SK-N-DZ (cell line): Measurements from ENCODE around the gene CLDN15.
"Not testable (repeated sequence)": the region's sequence is repeated elsewhere in the genome, so short reads cannot be mapped to it uniquely, and the experiment has no call there.

Source experiments
- DNase-seq: peaks from one replicate; pipeline ENCODE4 v3.0.0-alpha.2; 2015; ENCODE audit warnings: low spot score

CLDN15 gene

DNA sequence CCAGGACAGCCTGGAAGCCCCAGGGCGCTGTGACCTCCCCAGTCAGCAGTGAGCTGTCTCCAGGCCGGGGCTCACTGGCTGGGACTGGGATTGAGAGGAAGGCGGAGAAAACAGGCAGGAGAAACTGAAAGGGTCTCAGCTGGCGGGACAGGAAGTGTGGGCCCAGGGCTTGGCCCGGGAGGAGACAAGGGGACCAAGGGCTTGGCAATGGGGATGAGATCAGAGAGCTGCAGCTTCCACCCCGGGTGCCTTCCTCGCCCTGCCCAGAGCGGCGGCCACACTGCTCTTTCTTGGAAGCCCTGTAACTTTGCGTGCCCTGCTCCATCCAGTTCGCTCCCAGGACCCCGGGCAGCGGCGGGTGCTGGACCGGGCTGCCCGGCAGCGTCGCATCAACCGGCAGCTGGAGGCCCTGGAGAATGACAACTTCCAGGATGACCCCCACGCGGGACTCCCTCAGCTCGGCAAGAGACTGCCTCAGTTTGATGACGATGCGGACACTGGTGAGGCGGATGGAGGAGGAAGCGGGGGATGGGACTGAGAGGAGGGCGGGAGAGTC, 15.2 kb downstream of the CLDN15 start:
- DNase-seq = no peak

DNA sequence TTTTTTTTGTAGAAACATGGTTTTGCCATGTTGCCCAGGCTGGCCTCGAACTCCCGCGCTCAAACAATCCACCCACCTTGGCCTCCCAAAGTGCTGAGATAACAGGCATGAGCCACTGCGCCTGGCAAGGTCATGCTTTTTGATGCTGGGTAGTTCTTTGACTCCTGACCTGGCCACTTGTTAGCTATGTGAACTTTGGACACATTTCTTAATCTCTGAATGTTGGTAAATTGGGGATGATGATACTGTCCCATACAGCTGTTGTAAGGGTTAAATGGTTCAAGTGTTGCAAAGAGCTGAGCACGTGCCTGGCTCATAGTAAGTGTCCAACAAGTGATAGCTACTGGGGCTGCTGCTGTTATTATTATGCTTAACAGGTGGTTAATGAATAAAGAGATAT, 17.3 kb downstream of the CLDN15 start:
- DNase-seq = no peak

DNA sequence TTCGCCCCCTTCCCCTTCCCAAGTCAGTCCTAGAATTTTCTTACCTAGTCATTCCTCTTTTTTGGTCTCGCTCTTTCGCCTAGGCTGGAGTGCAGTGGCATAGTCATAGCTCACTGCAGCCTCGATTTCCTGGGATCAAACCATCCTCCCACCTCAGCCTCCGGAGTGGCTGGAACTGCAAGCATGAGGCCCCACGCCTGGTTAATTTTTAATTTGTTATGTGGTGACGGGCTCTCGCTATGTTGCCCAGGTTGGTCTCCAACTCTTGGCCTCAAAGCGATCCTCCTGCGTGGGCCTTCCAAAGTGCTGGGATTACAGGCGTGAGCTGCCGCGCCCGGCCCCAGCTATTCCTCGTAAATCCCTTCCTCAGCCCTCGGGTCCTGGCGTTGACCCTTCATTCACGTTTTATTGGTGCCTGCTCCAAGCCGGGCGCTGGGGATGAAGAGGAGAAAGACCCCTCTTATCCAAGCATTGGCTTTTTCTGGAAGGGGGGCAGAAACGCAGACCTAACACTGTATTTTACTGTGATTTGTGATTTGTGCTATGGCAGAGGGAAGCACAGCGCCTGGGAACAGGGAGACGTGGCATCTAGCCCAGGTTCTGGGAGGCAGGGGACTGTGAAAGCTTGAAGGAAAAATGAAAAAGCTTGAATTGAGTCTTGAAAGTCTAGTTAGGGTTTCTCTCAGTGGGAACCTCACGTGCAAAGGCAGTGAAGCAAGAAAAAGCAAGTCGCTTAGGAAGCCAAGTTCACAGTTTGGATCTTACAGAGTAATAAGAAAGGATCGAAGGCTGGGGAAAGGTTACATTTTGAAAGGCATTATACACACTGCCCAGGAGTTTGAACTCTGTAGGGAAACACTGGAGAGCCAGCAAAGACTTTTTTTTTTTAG, 19.1 kb downstream of the CLDN15 start:
- DNase-seq = no peak

DNA sequence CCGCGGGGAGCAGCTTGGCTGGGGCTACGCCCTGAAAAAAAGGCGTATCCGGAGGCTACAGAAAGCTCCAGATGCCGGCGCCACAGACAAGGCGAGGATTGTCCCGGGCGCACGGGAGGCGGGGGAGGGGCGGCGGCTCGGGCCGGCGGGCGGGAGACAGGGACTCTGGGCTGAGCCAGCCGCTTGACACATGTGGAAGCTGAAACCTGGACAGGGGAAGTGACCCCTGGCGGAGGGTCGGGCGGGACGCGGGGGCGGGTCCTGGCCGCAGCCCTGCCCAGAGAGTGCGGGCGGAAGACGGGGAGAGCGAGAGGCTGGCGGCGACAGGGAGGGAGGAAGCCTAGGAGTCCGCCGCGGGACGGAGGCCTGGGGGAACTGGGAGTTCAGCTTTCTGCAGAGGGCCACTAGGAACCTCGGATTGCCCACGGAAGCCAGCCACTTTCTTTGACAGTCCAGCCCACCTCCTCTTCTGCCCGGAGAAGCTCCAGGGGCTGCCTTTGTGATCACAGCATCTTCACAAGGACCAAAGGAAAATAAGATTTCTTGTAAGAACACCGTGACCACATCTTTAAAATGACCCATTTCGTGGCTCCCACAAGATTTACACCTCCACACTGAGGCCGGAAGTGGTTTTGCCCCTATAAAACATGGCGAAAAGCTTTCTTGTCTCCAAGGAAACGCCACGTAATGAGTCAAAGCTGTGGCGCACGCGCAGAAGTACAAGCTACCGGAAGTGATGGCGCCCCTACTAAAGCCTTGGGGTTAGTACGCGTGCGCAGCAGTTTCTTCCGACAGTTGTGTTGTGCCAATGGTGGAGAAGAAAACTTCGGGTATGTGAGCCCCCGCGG, 20.0 kb downstream of the CLDN15 start, which contains the start of the genes PLOD3 and ZNHIT1:
Gene PLOD3 (minus strand): TSS at position 194 of the 848 bp plus-strand sequence. CDS start 307 bp downstream, outside the sequence.
Gene ZNHIT1 (plus strand): TSS at position 778 of the 848 bp plus-strand sequence. CDS start 31 bp downstream, at position 809.
- DNase-seq = peak; percentile 98

DNA sequence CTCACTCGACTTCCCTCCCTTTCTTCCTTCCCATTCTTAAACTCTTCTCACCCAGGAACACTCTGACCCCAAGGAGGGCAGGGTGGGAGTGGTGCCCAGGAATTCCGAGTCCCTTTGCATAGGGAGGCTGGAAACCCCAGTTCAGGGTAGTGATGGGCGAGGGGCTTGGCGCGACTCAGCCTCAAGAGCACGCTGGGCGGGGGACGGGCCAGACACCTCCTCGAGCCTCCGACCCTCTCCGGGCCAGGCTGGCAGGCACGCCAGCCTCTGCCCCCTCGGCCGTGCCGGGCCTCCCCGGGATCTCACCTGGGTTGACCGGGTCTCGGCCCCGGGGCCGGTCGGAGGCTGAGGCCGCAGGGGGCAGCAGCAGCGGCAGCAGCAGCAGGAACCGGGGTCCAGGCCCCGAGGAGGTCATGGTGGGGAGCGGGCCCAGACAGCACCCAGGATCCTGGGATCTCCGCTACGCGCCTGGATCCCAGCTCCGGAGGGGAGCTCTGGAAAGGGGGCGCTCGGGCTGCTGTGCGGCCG, 20.7 kb downstream of the CLDN15 start:
- DNase-seq = no peak

DNA sequence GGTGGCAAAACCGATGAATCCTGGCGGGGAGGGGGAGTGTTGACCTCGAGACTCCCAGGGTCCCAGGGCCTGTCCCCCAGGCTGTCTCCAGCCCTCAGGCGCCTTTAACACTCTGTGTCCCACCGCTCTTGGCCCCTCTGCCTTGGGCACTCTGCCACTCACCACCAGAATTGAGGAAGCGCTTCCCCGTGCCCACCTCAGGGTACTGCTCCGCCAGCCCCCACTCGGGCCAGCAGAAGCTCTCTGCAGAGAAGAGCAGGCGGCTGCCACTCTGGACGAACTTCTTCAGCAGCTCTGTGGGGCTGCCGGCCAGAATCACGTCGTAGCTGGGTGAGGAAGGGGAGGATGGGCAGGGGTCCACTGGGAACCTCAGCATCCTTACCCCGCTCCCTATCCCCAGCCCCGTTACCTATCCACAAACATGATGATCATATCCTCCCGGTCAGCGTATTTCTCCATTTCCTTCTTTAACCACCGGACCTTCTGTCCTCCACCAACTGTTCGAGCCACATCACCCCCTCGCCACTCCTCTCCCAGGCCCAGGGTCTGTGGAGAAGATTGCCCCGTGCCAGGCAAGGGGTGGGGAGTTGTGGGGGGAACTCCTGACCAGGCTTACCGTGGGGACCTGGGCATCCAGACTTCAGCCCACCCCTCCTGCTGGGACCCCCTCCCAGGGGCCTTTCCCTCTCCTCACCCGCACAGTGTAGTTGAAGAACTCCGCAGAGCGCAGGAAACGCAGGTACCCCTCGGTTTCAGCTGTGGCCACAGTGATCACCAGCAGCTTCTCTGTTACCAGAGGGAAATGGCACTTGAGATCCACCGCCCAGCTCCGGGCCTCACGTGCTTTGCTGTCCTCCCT, 21.4 kb downstream of the CLDN15 start:
- no peak for DNase-seq

DNA sequence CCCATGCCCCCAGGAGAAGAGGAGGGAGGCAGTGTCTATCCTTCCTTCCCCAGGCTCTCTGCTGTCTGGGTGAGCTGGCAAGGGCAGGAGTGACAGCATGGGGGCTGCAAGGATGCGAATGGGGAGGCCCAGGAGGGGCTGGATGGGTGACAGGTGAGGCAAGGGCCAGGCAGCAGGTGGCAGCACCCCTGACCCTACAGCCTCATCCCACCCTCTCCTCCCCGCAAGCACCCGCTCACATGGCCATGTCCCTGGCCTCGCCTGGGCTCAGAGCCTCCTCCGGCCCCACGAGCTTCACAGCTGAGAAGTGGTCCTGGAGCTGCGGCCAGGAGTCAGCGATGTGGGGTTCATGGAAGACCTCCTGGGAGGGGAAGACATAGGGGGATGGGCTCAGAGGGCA, 25.6 kb downstream of the CLDN15 start:
- no peak for DNase-seq

DNA sequence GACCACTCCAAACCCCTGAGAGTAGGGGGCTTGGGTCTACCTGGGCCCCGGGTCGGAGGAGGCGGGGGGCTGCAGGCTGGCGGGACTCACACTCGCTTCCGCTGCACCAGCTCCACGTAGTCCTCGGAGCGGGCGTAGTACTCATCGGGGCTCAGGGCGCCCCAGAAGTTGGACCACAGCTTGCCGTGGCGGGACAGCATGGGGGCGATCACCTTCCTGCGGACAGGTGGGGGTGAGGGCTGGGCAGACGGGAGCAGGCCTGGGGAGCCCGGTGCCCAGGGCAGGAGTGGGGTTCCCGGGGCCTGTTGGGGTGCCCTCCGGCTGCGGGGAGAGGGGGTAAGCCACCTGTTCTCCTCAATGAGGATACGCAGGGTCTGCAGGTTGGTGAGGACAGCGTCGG, 26.1 kb downstream of the CLDN15 start:
- no peak for DNase-seq

DNA sequence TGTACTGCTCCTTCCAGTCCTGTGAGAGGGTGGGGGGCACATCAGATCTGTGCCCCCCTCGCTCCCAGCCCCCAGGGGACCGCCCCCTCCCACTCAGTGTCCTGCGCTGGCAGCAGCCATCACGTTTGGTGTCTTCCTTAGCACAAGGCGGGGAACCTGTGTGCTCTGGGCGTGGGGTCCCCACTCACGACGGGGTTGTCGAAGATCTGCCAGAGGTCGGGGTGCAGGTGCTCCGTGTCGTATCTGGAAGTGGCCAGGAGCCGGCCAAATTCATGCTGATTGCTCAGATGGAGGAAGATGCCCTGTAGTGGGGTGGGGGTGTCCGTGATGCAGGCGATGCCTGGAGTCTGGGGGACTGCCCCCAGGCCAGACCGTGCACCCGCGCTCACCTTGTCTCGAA, 27.5 kb downstream of the CLDN15 start:
- DNase-seq = no peak

DNA sequence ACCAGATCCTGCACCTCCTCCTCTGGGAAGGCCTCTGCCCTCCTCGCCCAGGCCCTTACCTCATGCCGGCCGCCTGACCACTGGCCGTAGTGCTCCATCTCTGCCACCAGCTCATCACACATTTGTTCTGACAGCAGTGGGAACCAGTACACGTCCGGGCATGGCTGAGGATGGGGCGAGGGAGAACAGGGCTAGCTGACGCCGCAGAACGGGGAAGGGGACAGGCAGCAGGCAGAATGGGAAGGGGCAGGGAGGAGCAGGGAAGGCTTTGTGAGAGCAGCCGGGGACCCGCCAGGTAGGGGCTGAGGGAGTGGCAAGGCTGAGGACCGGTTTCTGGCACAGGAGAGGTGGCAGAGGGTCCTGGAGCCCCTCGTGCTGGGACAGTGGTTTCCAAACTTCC, 28.8 kb downstream of the CLDN15 start:
- no peak for DNase-seq

DNA sequence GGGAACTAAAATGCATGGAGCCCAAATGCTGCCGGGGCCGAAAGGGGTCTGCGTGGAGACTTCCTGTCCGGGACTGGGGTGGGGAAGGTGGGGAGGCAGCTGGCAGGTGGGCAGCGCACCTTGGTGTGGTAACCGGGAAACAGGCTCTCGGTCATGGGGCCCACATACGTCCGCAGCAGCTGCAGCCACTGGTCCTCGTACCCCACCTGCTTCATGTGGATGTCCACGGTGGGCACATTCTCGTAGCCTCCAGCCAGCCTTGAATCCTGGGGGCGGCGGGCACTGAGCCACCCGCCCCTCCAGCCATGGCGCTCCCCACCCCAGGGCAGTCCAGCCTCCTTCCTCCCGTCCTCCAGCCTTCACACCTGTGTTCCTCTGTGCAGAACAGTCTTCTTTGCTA, 30.1 kb downstream of the CLDN15 start:
- DNase-seq = no peak

DNA sequence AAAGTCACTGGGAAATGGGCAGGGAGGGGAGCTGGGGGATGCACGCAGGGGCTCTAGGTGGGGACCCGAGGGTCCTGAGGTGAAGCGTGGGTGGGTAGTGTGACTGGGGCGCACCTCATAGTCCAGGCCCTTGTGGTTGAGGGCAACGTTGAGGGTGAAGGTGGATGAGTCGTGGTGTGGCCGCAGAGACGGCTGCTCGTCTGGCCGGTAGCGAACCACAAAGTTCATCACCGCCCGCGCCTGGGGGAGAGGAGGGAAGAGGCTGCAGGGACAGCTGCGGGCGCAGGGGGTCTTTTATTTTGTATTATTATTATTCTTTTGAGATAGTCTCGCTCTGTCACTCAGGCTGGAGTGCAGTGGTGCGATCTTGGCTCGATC, 30.9 kb downstream of the CLDN15 start:
- no peak for DNase-seq

DNA sequence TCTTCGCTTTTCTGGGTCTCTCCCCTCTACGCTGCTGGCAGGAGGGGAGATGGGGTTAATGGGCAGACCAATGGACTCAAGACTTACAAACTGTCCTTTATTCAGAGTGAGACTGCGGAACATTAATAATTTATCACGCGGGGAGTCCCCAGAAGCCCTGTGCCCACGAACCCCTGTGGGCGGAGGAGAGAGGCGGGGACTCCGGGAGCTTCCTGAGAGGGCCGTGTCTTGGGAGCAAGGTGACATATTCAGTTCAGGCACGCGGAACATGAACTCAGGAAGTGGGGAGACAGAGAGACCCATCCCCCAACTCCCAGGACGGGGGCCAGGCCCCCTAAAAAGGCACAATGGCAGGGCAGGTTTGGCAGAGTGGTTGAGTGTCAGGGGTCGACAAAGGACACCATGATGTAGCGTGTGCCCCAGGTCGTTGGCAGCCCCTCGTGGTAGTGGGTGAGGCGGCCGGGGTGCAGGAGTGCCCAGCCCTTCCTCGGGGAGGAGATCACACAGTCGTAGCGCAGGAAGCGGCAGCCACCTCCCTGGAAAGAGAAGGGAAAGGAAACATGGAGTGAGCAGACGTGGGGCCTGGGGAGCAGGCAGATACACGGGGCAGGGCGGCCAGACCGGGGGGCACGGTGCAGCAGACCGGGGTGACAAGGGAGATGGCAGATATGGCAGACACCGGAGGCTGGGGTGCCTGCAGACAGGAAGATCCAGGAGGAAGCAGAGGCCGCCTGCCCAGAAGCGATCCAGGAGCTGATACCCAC, 31.5 kb downstream of the CLDN15 start:
- no peak for DNase-seq

DNA sequence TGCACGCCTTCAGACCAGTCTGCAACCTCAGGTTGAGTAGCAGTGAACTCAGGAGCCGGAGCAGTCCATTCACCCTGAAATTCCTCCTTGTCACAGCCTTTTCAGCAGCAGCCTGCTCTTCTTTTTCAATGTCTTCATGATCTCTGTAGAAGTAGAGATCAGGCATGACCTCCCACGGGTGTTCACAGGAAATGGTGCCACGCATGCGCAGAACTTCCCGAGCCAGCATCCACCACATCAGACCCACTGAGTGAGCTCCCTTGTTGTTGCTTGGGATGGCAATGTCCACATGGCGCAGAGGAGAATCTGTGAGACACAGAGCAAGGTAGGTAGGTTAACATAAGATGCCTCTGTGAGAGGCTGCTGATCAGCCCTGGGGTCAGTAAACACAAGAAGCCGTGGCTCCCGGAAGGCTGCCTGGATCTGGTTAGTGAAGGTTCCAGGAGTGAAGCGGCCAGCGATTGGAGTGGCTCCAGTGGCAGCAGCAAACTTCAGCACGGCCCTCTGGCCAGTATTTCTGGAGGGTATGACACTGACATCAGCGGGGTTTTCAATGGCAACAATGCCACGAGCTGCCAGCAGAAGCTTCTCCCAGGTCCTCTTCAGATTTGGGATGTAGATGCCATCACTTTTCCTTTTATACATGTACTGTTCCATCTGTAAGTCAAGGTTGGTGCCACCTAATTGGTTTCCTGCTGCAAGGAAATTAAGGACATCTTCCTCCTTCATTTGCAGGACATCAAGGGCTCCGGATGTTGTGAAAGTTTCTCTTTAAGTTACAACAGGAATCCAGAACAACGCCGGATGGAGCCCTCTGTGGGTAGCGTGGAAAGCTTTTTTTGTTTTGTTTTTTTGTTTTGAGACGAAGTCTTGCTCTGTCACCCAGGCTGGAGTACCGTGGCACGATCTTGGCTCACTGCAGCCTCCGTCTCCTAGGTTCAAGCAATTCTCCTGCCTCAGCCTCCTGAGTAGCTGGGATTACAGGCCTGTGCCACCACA, 33.6 kb downstream of the CLDN15 start:
- not testable (repeated sequence) for DNase-seq

DNA sequence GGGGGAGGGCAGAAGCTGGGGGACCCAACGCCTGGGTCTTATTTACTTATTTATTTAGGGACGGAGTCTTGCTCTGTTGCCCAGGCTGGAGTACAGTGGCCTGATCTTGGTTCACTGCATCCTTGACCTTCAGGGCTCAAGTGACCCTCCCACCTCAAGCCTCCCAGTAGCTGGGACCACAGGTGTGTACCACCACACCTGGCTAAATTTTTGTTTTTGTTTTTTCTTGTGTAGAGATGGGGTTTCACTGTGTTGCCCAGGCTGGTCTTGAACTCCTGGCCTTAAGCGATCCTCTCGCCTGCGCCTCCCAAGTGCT, 35.0 kb downstream of the CLDN15 start:
- no peak for DNase-seq

DNA sequence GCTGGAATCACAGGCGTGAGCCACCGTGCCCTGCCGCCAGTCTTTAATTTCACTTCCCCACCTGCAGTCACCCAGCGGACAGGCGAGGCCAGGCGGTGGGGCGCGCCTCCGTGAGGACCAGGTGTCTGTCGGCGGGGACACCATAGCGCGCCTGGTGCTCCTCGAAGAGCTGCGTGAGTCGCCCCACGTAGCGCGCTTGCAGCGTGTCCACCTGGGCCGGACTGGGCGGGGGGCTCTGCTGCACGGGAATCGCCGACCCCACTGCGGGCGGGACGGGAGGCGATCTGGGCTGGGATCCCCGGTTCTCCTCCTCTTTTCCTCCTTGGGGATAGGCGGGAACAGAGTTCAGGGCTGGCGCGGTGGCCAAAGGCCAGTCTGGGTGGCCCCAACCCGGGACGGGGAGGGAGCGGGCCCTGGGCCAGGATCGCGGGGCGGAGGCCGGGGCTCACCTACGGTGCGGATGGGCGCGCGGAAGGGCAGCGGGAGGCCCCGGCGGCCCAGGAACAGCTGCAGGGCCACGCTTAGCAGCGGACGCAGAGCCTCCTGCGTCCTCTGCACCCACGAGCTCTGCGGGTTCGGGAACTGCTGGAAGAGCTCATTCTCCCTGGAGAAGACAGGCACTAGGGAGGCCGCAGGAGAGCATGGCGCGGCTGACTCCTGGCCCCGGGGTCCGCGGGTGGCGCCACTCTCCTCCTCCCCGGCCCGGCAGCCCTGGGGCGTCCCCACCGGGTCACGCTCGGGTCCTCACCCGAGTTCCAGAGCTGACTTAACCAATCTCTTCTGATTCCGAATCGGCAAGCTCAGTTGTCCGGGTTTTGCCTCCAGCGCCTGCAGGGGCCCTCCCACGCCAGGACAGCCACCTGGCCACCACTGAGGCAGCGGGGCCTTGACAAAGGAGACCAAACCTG, 35.7 kb downstream of the CLDN15 start:
- DNase-seq = no peak

DNA sequence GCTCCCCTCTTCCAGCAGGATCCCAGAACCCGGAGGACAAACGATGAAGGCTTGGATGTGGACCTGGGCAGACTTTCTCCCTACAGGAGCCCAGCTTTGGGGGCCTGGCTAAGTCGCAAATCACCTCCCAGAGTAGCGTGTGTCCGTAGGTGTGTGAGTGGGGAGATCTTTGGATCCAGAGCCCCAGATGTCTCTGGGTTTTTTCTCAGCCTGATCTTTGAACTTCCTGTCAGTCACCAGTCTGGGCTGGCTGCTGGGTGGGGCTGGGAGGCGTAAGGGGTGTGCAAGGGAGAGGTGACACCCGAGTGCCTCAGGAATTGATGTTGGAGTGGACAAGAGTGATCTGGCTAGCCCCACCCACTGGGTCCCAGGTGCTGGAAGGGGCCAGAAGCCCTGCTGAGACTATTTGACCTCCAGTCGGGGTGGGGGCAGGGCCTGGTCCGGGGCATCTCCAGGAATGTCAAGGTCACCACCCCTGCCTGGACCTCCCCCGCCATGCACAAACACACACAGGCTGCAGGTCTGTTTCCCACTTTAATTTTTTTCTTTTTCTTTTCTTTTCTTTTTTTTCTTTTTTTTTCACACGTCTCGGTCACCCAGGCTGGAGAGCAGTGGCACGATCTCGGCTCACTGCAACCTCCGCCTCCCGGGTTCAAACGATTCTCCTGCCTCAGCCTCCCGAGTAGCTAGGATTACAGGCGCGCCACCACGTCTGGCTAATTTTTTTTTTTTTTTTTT, 36.6 kb downstream of the CLDN15 start, which contains the start of gene MOGAT3:
Gene MOGAT3 (minus strand): TSS at position 175 of the 738 bp plus-strand sequence. CDS start 182 bp downstream, outside the sequence.
- no peak for DNase-seq
